K562 (cell line): ENCODE results near the gene SP2. TPM values are rescaled to one million over a fixed set of nuclear protein-coding genes. Genes with fewer than 3 reads are reported as not detected.

Source experiments
- BCL6 ChIP-seq: fragments of 250-450 bp; sonication (Bioruptor Pico); IDR thresholded peaks from 2 replicates; pipeline ENCODE4 v1.4.0; 2020
- CREB3 ChIP-seq: fragments of 450-650 bp; conservative IDR thresholded peaks from 2 replicates; pipeline ENCODE4 v1.6.1; 2016; ENCODE audit warnings: missing genetic modification characterization, low read depth, mild to moderate bottlenecking, missing compliant biosample characterization, moderate library complexity
- DPF2 ChIP-seq: fragments of 450-650 bp; IDR thresholded peaks from 2 replicates; pipeline ENCODE4 v1.6.1; 2016
- E2F3 ChIP-seq: fragments of 250-450 bp; sonication (Bioruptor Pico); IDR thresholded peaks from 2 replicates; pipeline ENCODE4 v1.4.0; 2020; ENCODE audit warnings: mild to moderate bottlenecking
- FIP1L1 ChIP-seq: fragments of 200-400 bp; formaldehyde crosslinking; IDR thresholded peaks from 2 replicates; pipeline ENCODE4 v1.6.1; 2018; ENCODE audit warnings: mild to moderate bottlenecking, low read depth, low read length; ENCODE audit not compliant: poor library complexity, severe bottlenecking
- GTF2A2 ChIP-seq: IDR thresholded peaks from 2 replicates; pipeline ENCODE4 v1.6.1; 2016; ENCODE audit warnings: mild to moderate bottlenecking, missing genetic modification characterization, missing compliant biosample characterization
- KDM5B ChIP-seq: fragments of 200-600 bp; sonication (generic); IDR thresholded peaks from 2 replicates; pipeline ENCODE4 v1.6.1; 2012; ENCODE audit warnings: low read depth, mild to moderate bottlenecking, moderate library complexity, low read length, control low read depth, inconsistent platforms; ENCODE audit not compliant: insufficient replicate concordance
- MBD2 ChIP-seq: sonication (generic); IDR thresholded peaks from 2 replicates; pipeline ENCODE4 v1.6.1; 2016; ENCODE audit warnings: low read depth, borderline replicate concordance
- MTA1 ChIP-seq: fragments of 450-650 bp; IDR thresholded peaks from 2 replicates; pipeline ENCODE4 v1.6.1; 2017; ENCODE audit warnings: borderline replicate concordance
- MTA2 ChIP-seq: fragments of 450-650 bp; IDR thresholded peaks from 2 replicates; pipeline ENCODE4 v1.6.1; 2016; ENCODE audit warnings: low read depth
- NRF1 ChIP-seq, 2 experiments: fragments of 450-650 bp; IDR thresholded peaks in 1 of 2; conservative IDR thresholded peaks in 1 of 2; 2 replicates each; pipeline ENCODE4 v1.6.1; 2014; ENCODE audit warnings: mild to moderate bottlenecking in 2 of 2
- RBM25 ChIP-seq: fragments of 200-400 bp; formaldehyde crosslinking; IDR thresholded peaks from 2 replicates; pipeline ENCODE4 v1.6.1; 2018; ENCODE audit warnings: low read length, low read depth, moderate library complexity; ENCODE audit not compliant: severe bottlenecking
- SIN3B ChIP-seq: fragments of 450-650 bp; IDR thresholded peaks from 2 replicates; pipeline ENCODE4 v1.6.1; 2017; ENCODE audit warnings: low read depth, mild to moderate bottlenecking, moderate library complexity
- SP1 ChIP-seq: sonication (generic); formaldehyde crosslinking; IDR thresholded peaks from 2 replicates; pipeline ENCODE4 v1.8.1; 2022; ENCODE audit warnings: mild to moderate bottlenecking, missing genetic modification reagents
- SUPT5H ChIP-seq: fragments of 450-650 bp; IDR thresholded peaks from 2 replicates; pipeline ENCODE4 v1.6.1; 2016
- TAF1 ChIP-seq: IDR thresholded peaks from 2 replicates; pipeline ENCODE4 v1.6.1; 2011; ENCODE audit warnings: mild to moderate bottlenecking, low read length, moderate library complexity; ENCODE audit not compliant: insufficient read depth, control insufficient read depth, severe bottlenecking; ENCODE audit errors: extremely low read depth
- TFAP4 ChIP-seq: sonication (generic); formaldehyde crosslinking; IDR thresholded peaks from 2 replicates; pipeline ENCODE4 v1.8.0; 2022; ENCODE audit warnings: missing genetic modification reagents, mild to moderate bottlenecking, moderate library complexity, borderline replicate concordance
- THRAP3 ChIP-seq: fragments of 450-650 bp; IDR thresholded peaks from 2 replicates; pipeline ENCODE4 v1.6.1; 2016; ENCODE audit warnings: mild to moderate bottlenecking, inconsistent platforms, borderline replicate concordance
- ZNF224 ChIP-seq: sonication (generic); formaldehyde crosslinking; IDR thresholded peaks from 2 replicates; pipeline ENCODE4 v1.8.0; 2022; ENCODE audit warnings: mild to moderate bottlenecking, missing genetic modification reagents
- polyA plus RNA-seq, 8 experiments: library from polyadenylated mRNA; depleted of rRNA in 4 of 8; stranded (reverse) in 5 of 8; unstranded in 3 of 8; fragments of >200 nt; fragmentation: Nextera tagmentation in 2 of 8; fragmentation: Illumina TruSeq in 1 of 8; extraction: Ambion mirVana in 2 of 8; extraction: Trizol in 1 of 8; gene quantifications; 2 replicates each; pipeline versions ENCODE4 v1.2.1 to v1.2.3, GENCODE V29; 2011 to 2014; ENCODE audit warnings: inconsistent platforms in 1 of 8, missing spikeins in 1 of 8
- total RNA-seq, 7 experiments: library from RNA; depleted of rRNA in 6 of 7; stranded (reverse); fragments of >200 nt in 6 of 7; fragmentation: Illumina TruSeq in 2 of 7; extraction: Trizol in 2 of 7; gene quantifications; 2 replicates each; pipeline versions ENCODE4 v1.2.1 to v1.2.3, GENCODE V29; 2011 to 2021; ENCODE audit warnings: low replicate concordance in 1 of 7
- TF ChIP-seq, protein P1 (sequence below): sonication (generic); formaldehyde crosslinking; IDR thresholded peaks from 2 replicates; pipeline ENCODE4 v1.4.0; 2020; ENCODE audit warnings: mild to moderate bottlenecking, missing genetic modification reagents
- TF ChIP-seq, protein P2 (sequence below): sonication (generic); formaldehyde crosslinking; IDR thresholded peaks from 2 replicates; pipeline ENCODE4 v1.8.0; 2022; ENCODE audit warnings: mild to moderate bottlenecking, missing genetic modification reagents, borderline replicate concordance

SP2 gene
- total and polyA plus RNA-seq, 9 of the 15 experiments (the other 6 are each of a cell fraction or from before 2014, with no cell fraction given), result 0.77 to 22.3 (median 2.3) TPM

DNA sequence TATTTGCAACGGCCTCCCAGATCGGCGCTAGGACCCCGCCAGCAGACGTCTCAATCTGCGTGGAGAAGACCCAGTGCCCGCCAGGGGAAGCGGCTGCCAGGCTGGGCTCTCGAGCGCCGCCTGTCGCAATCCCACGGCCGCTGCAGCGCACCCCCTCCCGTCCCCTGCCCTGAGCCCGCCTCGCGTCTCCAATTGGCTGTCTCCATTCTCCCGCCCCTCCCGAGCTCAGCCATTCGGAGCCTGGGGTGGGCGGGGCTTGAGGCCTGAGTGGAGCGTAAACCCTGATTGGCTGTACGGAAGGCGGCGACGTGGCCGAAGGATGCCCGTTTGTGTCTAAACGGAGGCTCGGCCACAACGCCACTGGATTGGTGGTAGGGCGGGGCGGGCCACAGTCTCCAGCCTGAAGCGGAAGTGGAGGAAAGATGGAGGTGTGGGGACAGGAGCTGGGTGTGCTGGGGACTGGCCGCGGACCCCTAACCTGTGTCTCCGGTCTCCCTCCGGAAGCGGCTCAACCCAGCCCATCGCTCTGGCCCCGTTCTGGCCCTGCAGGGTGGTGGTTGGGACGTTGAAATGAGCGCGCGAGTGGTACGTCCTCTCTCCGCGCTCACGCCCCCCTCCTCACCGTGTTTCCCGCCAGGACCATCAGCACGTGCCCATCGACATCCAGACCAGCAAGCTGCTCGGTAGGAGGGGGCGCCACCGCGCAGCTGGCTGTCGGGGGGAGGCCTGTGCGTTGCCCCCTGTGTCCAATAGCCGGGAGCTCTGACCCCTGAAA lies 74.9 kb downstream of the SP2 start, which contains the start of gene CDK5RAP3 (continued):
- TF ChIP-seq TFAP4 (CRISPR knock-in tag), result peak; percentile 88
- peak; percentile 85; the same call in 1 of the 2 replicates for TF ChIP-seq MBD2
- peak; percentile 73; the same call in 1 of the 2 replicates for TF ChIP-seq SIN3B
- TF ChIP-seq THRAP3, result no peak
- peak; percentile 32; the same call in 1 of the 2 replicates for TF ChIP-seq GTF2A2 (tag)
- peak; percentile 99 for TF ChIP-seq SP1 (CRISPR knock-in tag)
- peak; percentile 91 for TF ChIP-seq SUPT5H
- no peak for TF ChIP-seq MTA2
- TF ChIP-seq, protein P1, sequence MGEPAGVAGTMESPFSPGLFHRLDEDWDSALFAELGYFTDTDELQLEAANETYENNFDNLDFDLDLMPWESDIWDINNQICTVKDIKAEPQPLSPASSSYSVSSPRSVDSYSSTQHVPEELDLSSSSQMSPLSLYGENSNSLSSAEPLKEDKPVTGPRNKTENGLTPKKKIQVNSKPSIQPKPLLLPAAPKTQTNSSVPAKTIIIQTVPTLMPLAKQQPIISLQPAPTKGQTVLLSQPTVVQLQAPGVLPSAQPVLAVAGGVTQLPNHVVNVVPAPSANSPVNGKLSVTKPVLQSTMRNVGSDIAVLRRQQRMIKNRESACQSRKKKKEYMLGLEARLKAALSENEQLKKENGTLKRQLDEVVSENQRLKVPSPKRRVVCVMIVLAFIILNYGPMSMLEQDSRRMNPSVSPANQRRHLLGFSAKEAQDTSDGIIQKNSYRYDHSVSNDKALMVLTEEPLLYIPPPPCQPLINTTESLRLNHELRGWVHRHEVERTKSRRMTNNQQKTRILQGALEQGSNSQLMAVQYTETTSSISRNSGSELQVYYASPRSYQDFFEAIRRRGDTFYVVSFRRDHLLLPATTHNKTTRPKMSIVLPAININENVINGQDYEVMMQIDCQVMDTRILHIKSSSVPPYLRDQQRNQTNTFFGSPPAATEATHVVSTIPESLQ (CRISPR knock-in tag), result peak; percentile 84
- peak; percentile 31; the same call in 1 of the 2 replicates for TF ChIP-seq DPF2
- no peak for TF ChIP-seq BCL6 (CRISPR knock-in tag)
- peak; percentile 67 for TF ChIP-seq FIP1L1
- TF ChIP-seq ZNF224 (CRISPR knock-in tag), result peak; percentile 53; the same call in 1 of the 2 replicates
- peak; percentile 97 for TF ChIP-seq E2F3 (CRISPR knock-in tag)
- peak; percentile 82 to 84 for TF ChIP-seq NRF1 (conservative IDR thresholded peaks at IDR 0.05 in 1 of 2, IDR thresholded peaks at IDR 0.05 in 1 of 2)
- TF ChIP-seq TAF1, result peak; percentile 65
- TF ChIP-seq CREB3, result 0 out of 2 replicates have a peak, but pooled peaks have one; percentile 69
- TF ChIP-seq, protein P2, sequence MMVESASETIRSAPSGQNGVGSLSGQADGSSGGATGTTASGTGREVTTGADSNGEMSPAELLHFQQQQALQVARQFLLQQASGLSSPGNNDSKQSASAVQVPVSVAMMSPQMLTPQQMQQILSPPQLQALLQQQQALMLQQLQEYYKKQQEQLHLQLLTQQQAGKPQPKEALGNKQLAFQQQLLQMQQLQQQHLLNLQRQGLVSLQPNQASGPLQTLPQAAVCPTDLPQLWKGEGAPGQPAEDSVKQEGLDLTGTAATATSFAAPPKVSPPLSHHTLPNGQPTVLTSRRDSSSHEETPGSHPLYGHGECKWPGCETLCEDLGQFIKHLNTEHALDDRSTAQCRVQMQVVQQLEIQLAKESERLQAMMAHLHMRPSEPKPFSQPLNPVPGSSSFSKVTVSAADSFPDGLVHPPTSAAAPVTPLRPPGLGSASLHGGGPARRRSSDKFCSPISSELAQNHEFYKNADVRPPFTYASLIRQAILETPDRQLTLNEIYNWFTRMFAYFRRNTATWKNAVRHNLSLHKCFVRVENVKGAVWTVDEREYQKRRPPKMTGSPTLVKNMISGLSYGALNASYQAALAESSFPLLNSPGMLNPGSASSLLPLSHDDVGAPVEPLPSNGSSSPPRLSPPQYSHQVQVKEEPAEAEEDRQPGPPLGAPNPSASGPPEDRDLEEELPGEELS (CRISPR knock-in tag), result peak; percentile 87; the same call in 1 of the 2 replicates
- peak; percentile 82 for TF ChIP-seq RBM25
- peak; percentile 73; the same call in 1 of the 2 replicates for TF ChIP-seq MTA1
- TF ChIP-seq KDM5B, result peak; percentile 91
